Stimulated activated CD8-positive, alpha-beta memory T cell treated with anti-CD3 and anti-CD28 coated beads, Interleukin-4, amount 100 ng/mL, for 48 hours (primary cell): ENCODE measurements around the gene CCDC9B.

Experiments used
- DNase-seq: peaks from one replicate; pipeline ENCODE4 v3.0.0-alpha.2; 2020

Gene CCDC9B

DNA sequence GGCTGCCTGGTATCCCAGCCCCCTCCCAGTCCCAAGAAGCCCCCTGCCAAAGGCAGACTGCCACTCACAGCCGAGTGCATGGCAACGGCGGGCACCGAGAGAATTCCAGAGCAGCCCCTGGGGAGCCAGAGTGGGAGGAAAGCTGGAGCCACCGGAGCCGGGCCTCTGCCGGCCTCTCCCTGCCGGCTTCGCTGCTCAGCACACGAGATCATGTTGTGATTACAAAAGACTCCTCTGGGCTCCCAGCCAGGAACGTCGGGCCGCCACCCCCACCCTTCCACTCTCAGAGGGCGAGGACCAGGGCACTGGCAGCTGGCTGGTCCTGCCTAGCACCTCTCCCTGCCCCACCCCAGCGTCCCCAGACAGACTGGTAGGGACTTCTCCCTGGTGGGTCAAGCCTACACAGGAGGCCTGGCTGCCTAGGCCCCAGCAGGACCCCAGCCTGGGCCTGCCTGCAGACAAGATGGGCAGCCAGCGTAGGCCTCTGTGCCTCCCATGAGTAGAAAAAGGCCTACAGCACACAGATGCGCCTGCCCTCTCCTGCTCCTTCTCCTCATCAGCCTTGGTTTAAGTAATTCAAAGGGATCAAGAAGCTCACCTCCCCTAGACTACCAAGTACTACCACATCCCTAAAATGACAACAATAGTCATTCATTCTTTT is at the start of gene CCDC9B:
TSS of gene CCDC9B (minus strand) at position 200 of the 661 bp plus-strand sequence. CDS start at position 80, 120 bp downstream.
- DNase-seq: no peak

DNA sequence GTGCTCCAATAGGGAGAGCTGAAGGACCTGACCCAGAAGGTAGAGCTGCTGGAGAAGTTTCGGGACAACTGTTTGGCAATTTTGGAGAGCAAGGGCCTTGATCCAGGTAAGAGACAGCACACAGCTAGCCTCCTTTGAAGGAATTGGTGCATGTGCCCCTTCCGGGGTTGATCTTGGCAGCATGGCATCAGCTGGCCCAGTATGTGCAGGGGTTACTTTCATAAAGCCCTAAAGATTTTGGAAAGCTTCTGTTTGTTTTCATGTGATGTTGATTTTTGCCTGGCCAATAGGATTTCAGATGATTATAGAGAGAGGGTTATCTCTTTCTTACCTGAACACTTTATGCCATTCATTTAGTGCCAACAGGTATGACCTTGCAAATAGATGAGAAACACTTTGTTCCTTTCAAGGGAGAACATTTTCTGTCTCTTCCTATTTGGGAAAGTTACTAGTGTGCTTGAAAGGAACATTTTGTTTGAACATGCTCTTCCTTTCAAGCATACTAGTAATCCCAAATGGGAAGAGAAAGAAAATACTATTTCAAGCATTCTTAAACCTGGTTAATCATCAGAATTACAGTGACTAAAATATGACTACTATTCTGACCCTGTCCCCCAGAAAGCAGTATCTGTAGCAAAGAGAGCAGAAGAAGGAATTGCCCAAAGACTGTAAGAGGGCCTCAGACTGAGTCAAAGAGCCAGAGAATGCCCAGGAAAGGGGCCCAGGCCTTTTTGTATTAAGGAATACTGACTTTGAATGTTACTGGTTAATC is 49.3 kb upstream of the CCDC9B start:
- DNase-seq: no peak

DNA sequence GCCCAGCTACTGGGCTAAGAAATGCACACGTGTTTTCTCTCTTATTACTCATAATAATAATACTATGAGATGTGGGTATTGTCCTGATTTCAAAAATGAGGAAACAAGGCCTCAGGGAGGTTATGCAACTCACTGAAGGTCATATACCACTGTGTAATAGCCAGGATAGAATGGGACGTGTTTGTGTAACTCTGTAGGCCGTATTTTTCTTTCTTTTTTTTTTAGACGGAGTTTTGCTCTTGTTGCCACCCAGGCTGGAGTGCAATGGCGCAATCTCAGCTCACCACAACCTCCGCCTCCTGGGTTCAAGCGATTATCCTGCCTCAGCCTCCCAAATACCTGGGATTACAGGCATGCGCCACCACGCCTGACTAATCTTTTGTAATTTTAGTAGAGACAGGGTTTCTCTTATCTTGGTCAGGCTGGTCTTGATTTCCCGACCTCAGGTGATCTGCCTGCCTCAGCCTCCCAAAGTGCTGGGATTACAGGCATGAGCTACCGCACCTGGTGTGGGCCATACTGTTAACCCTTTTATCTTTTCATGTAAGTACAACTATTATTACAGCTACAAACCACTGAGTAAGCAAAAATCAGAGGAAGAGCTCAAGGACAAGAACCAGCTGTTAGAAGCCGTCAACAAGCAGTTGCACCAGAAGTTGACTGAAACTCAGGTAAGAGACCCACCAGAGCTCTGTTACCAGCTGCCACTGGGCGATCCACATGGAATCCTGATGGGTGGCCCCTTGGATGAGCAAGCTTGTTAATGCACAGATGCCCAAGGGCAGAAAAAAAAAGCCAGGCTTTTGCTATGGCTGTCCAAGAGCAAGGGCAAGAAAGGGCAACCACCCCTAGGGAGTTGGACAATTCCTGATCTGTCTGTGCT is 48.4 kb upstream of the CCDC9B start:
- DNase-seq: no peak

DNA sequence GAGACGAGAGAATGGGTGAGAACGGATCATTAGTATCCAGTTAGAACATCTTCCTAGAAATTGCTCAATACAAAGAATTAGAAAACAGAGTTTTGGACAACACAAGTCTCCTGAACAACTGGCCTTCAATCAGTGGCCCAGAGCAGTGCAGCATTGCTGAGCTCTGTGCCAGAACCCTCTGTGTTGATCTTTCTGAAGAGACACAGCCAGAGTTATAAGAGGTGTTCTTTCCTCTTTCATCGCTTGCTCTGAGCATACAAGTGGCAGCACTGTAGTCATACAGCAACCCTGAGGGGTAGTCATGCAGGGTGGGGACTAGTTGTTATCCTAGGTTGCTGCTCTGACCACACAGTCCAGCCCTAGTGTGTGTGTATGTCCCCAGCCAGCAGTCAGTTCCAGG is 45.7 kb upstream of the CCDC9B start:
- DNase-seq: no peak

DNA sequence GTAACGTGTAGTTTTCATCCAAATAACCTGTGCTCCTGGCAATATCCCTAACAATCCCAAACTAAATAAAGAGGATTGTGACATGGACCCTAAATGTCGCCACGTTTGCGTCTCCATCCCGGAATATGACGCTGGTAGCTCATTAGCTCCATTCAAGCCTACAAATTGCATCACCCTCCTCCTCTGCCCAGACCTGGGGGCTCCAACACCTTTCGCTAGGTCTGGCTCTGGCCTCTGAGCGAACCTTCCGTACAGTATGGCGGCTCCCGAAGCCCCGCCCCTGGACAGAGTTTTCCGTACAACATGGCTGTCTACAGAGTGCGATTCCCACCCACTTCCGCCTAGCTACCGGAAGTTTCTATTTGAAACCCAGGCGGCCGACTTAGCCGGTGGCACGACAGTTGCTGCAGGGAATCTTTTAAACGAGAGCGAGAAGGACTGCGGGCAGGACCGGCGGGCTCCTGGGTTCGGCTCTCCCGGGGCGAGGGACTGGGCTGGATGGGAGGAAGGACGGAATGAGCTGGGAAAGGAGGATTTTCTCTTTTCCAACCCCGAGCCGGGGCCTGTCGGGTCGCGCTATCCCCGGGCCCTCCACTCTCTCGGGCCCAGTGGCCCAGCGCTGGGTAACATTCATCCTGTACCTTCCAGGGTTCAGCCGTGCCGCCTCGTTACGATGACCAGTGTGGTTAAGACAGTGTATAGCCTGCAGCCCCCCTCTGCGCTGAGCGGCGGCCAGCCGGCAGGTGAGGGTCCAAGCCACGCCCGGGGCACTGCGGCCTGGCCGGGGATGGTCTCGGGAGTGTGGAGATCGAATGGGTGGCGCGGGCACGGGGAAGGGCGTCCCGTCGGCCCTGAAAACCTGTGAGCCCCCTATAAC is 42.1 kb upstream of the CCDC9B start, which contains the start of gene KNSTRN:
TSS of gene KNSTRN (plus strand) at position 142 of the 877 bp plus-strand sequence. CDS start at position 257, 115 bp downstream.
- peak; percentile 96 for DNase-seq

DNA sequence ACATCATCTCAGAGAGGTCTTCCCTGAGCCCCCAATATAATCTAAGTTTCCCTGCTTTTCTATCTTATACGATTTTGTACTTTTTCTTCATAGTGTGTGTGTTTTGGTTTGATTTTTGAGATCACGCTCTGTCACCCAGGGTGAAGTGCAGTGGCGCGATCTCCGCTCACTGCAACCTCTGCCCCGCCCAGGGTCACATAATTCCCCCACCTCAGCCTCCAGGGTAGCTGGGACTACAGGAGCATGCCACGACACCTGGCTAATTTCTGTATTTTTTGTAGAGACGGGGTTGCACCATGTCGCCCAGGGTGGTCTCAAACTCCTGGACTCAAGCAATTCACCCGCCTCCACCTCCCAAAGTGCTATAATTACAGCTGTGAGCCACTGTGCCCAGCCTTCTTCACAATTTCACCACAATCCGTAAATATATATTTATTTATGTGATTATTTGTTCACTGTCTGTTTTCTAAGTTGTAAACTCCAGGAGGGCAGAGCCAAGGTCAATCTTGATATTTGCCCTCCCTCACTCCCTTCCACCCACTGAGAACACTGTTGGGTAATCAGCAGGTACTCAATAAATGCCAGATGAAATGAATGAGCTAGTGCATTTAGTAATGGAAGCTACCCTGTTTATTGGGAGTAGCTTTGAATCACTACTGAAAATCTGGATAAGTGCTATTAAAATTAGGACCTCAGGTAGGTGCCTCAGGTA is 41.2 kb upstream of the CCDC9B start:
- DNase-seq: no peak

DNA sequence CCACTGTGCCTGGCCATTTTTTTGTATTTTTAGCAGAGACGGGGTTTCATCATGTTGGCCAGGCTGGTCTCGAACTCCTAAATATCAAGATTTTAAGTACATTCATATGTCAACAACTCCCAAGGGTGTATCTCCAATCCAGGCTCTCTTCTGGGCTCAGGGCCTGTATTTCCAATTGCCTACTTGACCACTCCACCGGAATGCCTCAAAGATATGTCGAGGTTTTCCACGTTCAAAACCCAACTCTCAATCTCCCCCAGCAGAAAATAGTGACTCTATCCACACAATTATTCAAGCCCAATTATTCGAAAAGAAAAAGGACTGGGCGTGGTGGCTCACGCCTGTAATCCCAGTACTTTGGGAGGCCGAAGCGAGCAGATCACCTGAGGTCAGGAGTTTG is 39.9 kb upstream of the CCDC9B start:
- no peak for DNase-seq

DNA sequence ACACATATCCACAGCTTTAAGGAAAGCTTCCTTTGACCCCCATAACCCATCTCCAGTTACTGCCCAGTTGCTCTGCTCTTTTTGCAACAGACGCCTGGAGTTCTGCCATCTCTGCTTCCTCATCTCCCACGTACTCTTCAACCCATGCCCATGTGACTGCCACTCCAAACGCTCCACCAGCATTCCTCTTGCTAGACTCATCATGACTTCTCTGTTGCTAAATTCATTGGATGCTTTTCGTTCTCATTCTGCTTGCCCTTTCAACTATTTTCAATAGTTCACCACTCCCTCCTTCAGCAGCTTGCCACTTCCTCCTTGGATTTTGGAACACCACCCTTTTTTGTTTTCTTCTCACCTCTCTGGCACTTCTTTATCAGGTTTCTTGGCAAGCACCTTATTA is 39.1 kb upstream of the CCDC9B start:
- DNase-seq: no peak

DNA sequence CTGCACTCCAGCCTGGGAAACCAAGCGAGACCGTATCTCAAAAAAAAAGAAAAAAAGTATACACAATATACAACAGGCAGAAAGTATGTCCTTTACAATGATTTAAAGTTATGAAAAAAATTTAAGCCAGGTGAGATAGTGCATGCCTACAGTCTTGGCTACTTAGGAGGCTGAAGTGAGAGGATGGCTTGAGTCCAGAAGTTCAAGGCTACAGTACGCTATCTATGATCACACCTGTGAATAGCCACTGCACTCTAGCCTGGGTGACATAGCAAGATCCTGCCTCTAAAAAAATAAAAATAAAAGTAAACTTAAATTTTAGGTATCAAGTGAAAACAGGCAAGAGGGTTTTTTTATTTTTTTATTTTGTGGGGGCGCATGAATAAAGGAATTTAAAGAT is 38.6 kb upstream of the CCDC9B start:
- no peak for DNase-seq

DNA sequence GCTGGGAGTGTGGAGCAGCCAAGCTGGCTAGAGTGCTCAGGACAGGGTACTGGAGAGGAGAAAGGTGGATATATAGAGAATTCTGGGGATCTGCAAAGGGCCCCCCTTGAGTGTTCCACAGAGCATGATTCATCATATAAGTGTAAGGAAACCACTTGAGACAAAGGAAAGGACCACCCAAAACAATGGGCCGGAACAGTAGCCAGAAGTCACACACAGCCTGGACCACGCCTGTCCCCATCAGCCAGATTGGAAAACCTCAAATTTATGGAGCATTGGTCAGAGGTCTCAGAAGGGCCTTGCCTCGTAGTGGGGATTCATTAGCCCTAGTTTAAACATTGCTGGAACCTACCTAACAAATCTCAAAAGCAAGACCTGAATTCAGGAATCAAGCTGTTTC is 36.9 kb upstream of the CCDC9B start:
- no peak for DNase-seq

DNA sequence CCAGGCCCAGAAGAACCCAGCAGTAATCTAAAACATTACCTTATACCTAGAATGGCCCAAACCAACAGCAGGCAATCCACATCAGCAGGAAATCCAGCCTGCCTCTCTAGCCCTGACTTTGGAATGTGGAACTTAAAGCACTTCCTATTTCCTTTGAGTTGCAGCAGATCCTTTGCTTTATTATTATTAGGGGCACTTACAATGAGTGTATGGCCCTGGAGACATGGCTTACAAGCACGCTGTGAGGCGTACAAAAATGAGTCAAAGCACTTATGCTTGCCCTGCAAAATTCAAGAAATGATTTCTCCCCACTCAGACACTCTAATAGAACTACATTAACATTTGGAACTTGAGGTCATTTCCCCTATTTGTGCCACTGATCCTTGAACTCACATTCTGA is 32.2 kb upstream of the CCDC9B start:
- DNase-seq: no peak

DNA sequence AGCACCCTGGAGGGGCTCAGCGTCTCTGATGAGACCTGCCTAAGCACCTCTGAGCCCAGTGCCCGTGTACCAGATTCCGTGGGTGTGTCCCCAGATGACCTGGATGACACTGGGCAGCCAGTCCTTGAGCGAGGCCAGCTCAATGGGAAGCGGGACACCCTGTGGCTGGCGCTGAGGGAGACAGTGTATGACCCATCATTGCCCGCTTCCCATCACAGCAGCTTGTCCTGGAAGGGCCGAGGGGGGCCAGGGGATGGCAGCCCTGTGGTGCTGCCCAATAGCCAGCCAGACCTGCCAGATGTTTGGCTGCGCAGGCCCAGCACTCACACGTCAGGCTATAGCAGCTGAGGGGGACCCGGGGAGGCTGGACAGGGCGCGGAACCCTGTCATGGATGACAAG is 29.2 kb upstream of the CCDC9B start:
- no peak for DNase-seq

DNA sequence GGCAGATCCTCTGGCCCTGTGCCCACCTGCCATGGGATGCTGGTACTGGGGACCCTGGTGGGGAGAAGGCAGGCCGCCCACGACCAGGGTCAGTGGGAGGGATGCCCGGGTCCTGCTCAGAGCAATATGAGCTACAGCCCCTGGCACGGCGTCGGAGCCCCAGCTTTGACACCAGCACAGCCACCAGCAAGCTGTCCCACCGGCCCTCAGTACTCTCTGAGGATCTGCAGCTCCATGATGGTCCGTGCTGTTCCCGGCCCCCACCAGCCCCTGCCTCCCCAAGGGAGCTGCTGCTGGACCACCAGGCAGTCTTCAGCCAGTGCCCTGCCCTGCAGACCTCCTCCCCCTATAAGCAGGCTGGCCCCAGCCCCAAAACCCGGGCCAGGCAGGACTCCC is 28.7 kb upstream of the CCDC9B start:
- DNase-seq: no peak

DNA sequence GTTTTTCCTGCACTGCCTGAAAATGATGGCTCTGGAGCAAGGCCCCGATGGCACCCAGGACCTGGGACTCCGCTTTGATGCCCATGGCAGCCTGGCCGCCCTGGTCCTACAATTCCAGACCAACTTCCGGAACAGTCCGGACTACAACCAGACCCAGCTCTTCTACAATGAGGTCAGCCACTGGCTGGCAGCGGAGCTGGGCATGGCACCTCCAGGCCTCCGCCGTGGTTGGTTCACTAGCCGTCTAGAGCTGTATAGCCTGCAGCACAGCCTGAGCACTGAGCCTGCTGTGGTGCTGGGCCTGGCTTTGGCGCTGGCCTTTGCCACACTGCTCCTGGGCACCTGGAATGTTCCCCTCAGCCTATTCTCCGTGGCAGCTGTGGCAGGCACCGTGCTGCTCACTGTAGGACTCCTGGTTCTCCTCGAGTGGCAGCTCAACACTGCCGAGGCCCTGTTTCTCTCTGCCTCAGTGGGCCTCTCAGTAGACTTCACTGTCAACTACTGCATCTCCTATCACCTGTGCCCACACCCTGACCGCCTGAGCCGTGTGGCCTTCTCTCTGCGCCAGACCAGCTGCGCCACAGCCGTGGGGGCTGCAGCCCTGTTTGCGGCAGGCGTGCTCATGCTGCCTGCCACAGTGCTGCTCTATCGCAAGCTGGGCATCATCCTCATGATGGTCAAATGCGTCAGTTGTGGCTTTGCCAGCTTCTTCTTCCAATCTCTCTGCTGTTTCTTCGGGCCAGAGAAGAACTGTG is 28.2 kb upstream of the CCDC9B start:
- no peak for DNase-seq

DNA sequence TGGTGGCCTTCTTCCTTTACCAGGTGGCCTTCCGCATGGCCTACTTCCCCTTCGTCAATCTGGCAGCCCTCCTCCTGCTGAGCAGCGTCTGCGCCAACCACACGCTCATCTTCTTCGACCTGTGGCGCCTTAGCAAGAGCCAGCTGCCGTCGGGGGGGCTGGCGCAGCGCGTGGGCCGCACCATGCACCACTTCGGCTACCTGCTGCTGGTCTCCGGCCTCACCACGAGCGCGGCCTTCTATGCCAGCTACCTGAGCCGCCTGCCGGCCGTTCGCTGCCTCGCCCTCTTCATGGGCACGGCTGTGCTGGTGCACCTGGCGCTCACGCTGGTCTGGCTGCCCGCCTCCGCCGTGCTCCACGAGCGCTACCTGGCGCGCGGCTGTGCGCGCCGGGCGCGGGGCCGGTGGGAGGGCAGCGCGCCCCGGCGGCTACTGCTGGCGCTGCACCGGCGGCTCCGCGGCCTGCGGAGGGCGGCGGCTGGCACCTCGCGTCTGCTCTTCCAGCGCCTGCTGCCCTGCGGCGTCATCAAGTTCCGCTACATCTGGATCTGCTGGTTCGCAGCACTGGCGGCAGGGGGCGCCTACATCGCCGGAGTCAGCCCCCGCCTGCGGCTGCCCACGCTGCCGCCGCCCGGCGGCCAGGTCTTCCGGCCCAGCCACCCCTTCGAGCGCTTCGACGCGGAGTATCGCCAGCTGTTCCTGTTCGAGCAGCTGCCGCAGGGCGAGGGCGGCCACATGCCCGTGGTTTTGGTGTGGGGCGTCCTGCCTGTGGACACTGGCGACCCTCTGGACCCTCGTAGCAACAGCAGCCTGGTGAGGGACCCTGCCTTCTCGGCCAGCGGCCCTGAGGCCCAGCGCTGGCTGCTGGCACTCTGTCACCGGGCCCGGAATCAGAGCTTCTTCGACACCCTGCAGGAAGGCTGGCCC is 27.2 kb upstream of the CCDC9B start:
- DNase-seq: peak; percentile 85

DNA sequence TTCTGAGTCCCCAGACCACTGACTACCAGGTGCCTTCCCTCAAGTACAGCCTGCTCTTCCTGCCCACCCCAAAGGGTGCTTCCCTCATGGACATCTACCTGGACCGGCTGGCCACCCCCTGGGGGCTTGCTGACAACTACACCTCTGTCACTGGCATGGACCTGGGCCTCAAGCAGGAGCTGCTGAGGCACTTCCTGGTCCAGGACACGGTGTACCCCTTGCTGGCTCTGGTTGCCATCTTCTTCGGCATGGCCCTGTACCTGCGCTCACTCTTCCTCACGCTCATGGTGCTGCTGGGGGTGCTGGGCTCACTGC is 26.6 kb upstream of the CCDC9B start:
- DNase-seq: no peak

DNA sequence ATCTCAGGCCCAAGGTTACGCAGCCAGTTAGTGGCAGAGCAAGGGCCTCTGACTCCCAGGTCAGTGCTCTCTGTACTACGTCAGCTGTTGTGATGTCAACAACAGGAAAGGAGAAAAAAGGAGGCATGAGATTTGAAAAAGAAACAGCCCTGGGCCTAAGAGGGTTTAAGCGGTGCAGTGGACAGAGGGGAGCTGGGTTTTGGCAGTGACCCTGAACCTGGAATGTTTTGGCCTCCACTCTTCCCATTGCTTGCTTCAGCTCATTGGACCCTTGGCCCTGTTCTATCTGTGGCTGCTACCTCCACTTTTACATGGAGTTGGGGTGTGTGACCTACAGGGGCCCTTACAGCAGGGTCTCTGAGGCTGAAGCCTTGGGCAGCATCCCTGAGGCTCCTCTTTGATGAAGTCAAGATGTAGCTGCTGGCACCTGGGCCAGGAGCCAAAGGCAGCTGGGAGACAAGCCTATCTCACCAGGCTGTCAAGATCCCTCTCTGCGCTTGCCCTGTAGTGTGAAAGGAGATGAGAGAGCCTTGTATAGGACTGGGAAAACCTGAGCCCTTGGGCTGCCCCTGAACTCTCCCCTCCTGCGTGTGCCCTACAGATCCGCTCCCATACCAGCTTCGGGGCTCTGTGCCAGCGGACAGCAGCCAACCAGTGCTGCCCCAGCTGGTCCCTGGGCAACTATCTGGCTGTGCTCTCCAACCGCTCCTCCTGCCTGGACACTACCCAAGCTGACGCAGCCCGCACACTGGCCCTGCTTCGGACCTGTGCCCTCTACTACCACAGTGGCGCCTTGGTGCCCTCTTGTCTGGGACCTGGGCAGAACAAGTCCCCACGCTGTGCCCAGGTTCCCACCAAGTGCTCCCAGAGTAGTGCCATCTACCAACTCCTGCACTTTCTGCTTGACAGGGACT is 26.0 kb upstream of the CCDC9B start:
- DNase-seq: no peak

DNA sequence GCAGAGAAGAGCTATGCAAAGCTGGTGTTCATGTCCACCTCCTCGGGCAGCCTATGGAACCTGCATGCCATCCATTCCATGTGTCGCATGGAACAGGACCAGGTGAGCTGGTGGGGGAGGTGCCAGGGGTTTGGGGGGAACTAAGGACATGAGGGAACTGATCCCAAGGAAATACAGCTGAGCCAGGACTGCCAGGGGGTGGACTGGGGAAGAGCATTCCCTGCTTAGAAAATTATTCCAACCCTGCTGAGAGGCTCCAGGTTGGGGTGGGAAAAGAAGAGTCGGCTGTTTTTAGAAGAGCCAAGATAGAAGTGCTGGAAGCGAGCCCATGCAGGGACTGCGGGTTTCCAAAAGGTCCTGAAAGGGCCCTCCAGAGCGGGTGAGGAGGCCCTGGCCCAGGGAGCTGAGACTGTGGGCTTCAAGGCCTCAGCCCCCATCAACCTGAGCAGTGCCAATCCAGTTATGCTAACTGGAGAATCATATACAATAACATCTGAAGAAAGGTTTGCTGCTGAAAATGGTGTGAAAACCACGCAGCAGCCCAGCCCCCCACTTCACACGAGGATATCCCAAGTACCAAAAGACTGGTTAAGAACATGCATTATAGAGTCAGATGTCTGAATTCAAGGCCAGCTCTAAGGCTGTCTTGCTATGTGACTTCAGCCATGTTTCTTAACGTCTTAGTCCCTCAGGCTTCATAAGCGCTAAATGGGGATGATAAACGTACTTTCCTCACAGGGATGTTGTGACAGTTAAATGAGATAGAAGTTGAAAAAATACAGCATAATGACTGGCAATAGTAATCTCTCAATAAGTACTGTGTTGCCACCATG is 25.1 kb upstream of the CCDC9B start:
- no peak for DNase-seq
